NB4 (cell line): ENCODE measurements around the gene SERPINA12.

ENCODE experiments used
- CTCF ChIP-seq: IDR thresholded peaks from one replicate; pipeline ENCODE4 v1.5.1; 2012; ENCODE audit warnings: low read depth, low read length
- MYC ChIP-seq: IDR thresholded peaks from 2 replicates; pipeline ENCODE4 v1.6.1; 2011; ENCODE audit warnings: low read depth, low read length
- POLR2A ChIP-seq: IDR thresholded peaks from 2 replicates; pipeline ENCODE4 v1.6.1; 2011; ENCODE audit warnings: mild to moderate bottlenecking; ENCODE audit not compliant: insufficient read length; ENCODE audit errors: extremely low read depth

- TF ChIP-seq CTCF (no peak), POLR2A (no peak), MYC (no peak)
Observed at GRCh38 chr14:94542111-94542810, 33.0 kb upstream of the SERPINA12 start.
